ENCODE data around the gene CSH2. TPM values are rescaled to one million over a fixed set of nuclear protein-coding genes. Genes with fewer than 3 reads are reported as not detected.

Gene CSH2
- total RNA-seq: not detected in 2 replicates

DNA sequence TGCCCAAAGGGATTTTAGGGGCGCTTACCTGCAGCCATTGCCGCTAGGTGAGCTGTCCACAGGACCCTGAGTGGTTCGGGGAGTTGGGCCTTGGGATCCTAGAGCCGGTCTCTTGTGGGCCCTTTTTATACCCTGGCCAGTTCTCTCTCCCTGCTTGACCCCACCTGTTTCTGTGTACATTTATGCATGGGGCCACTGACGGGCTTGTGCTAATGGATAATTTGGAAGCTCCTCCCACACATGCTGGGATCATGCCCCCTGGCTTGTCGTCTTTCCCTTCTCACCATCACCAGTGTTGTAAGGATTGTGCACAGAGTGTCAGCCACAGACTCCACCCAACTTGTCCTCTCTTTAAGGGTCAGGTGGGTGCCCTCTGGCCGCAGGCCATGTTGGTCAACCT, at the start of gene CSH2:
CSH2 (minus strand) TSS at position 101 of the 400 bp plus-strand sequence; CDS start at position 38, 63 bp downstream.

DNA sequence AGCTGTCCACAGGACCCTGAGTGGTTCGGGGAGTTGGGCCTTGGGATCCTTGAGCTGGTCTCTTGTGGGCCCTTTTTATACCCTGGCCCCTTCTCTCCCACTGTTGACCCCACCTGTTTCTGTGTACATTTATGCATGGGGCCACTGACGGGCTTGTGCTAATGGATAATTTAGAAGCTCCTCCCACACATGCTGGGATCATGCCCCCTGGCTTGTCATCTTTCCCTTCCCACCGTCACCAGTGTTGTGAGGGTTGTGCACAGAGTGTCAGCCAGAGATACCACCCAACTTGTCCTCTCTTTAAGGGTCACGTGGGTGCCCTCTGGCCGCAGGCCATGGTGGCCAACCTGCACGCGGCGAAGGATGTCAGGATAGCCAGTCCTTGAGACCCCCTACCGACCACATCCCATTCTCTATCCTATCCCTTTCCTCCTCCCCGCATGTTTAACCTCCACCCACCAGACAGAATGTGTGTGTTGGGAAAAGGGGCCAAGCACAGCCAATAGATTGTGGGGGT, 45.4 kb upstream of the CSH2 start, which contains the start of gene GH1:
GH1 (minus strand) TSS at position 51 of the 517 bp plus-strand sequence. CDS start 63 bp downstream, outside the sequence.

DNA sequence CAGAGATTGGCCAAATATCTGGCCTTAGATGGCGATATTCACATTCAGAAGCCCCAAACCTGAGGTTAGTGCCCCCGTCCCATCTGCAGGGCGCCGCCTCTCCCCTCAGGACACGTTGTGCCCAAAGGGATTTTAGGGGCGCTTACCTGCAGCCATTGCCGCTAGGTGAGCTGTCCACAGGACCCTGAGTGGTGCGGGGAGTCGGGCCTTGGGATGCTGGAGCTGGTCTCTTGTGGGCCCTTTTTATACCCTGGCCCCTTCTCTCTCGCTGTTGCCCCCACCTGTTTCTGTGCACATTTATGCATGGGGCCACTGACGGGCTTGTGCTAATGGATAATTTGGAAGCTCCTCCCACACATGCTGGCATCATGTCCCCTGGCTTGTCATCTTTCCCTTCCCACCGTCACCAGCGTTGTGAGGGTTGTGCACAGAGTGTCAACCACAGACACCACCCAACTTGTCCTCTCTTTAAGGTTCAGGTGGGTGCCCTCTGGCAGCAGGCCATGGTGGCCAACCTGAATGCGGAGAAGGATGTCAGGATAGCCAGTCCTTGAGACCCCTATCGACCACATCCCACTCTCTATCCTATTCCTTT, 37.7 kb upstream of the CSH2 start, which contains the start of gene CSHL1:
CSHL1 (minus strand) TSS at position 218 of the 595 bp plus-strand sequence; CDS start at position 156, 62 bp downstream.

DNA sequence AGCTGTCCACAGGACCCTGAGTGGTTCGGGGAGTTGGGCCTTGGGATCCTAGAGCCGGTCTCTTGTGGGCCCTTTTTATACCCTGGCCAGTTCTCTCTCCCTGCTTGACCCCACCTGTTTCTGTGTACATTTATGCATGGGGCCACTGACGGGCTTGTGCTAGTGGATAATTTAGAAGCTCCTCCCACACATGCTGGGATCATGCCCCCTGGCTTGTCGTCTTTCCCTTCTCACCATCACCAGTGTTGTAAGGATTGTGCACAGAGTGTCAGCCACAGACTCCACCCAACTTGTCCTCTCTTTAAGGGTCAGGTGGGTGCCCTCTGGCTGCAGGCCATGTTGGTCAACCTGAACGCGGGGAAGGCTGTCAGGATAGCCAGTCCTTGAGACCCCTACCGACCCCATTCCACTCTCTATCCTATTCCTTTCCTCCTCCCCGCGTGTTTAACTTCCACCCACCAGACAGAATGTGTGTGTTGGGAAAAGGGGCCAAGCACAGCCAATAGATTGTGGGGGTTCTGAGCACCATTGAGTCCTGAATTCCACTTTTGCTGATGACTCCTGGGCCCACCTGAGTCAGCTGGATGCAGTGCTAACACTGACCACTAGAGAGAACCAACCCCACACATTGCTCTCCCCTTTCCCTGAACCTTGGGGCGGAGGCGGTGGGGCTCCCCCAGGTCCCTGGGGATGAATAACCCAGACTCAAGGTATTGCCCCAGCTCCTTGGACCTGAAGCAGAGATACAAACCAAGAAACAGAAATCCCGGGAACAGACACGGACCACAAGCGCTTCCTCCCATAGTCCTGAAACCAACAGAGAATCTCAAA, 23.3 kb upstream of the CSH2 start, which contains the start of gene CSH1:
CSH1 (minus strand) TSS at position 51 of the 831 bp plus-strand sequence. CDS start 63 bp downstream, outside the sequence.

DNA sequence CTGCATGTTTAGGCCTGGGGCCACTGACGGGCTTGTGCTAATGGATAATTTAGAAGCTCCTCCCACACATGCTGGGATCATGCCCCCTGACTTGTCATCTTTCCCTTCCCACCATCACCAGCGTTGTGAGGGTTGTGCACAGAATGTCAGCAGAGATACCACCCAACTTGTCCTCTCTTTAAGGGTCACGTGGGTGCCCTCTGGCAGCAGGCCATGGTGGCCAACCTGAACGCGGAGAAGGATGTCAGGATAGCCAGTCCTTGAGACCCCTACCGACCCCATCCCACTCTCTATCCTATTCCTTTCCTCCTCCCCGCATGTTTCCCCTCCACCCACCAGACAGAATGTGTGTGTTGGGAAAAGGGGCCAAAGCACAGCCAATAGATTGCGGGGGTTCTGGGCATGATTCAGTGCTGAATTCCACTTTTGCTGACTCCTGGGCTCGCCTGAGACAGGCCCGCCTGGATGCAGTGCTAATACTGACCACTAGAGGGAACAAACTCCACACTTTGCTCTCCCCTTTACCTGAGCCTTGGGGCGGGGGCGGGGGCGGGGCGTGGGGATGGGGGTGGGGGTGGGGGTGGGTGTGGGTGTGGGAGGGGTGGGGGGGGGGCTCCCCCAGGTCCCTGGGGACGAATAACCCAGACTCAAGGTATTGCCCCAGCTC, 8.6 kb upstream of the CSH2 start, which contains the start of gene GH2:
GH2 (minus strand) TSS at position 10 of the 667 bp plus-strand sequence. CDS start 143 bp downstream, outside the sequence.

DNA sequence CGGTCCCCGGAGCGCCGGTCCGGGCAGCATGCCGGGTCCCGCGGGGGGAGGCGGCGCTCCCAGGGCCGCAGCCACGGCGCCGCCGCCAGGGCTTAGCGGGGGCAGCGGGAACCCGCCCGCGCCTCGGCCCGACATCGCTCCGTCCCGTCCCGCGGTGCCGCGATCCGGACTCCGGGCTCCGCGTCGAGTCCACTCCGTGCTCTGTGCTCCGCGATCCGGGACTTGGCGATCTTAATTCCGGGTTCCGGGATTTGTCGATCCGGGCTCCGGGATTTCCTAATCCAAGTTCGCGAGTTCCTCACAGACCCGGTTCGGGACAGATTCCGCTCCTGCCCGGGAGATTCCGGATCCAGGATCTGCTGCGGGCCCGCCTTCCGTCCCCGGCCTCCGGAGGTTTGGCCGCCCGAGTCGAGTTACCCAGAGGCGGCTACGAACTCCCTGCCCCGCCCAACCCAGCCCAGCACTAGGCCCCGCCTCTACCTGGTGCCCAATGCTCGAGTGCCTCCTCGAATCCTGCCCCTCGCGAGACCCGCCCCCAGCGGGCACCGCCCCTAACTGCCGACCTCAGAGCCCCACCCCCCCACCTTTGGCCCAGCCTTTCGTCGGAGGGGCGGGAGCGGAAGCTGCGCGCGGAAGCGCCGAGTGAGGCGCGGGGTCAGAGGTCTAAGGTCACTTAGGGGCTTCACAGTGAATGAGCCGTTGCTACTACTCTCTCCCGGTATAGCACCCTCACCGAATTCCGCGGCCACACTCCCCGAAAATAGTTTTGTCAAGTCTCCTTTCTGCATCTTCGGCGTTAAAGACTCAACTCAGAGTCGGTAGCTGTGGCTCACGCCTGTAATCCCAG, 30.7 kb downstream of the CSH2 start, which contains the start of gene SMARCD2:
SMARCD2 (minus strand) TSS at position 146 of the 847 bp plus-strand sequence; CDS start at position 135, 11 bp downstream.

DNA sequence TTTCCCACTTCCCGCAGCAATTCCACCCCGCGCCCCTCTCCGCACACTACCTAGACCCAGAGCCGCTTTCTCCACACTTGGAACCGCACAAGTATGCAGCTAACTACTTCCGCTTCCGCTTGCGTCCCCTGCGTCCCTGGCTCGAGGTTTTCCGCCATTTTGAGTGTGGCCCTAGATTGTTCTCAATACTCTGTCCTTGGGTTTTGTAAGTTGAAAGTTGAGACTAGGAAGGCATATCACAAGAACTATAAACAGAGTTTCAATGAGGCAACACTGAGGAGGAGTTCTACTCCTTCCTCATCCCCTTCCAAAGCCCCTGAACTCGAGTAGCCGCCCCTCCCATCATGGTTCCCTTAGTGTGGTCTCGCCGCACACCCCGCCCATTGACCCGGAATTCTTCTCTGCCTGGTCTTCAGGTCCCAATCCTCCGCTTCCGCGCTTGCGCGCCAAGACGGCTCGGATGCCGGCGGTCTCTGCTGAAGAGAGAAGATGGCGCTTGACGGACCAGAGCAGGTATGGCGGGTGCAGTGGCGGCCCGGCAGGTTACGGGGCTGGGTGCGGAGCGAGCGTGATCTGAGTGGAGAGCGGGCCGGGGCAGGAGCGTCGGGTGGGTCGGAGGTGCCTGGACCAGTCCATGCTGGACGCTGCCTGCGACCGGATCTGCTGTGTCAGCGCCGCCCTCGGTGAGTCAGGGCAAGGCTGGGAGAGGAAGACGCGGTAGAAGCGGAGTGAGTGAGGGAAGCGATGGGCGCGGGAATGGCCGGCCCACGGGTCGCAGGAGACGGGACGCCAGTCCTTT, 46.3 kb downstream of the CSH2 start, which contains the start of the genes FTSJ3 and PSMC5:
FTSJ3 (minus strand) TSS at position 662 of the 799 bp plus-strand sequence. CDS start 761 bp downstream, outside the sequence.
PSMC5 (plus strand) TSS at position 430 of the 799 bp plus-strand sequence; CDS start at position 490, 60 bp downstream.

Other genes with a start within 250 kb of the CSH2 start
- 7.4 and 16.4 TPM in 2 replicates for gene LIMD2, start 173.6 kb downstream of the CSH2 start, total RNA-seq
- gene STRADA, start 131.9 kb downstream of the CSH2 start, total RNA-seq: 21.1 and 23.8 TPM in 2 replicates
- 87.6 and 102 TPM in 2 replicates for gene CCDC47, start 100.1 kb downstream of the CSH2 start, total RNA-seq
- gene DDX42, start 99.5 kb downstream of the CSH2 start, total RNA-seq: 68.6 and 103 TPM in 2 replicates
- gene PSMC5, start 46.2 kb downstream of the CSH2 start, total RNA-seq: 45.4 and 62.9 TPM in 2 replicates
- 57.6 and 65.3 TPM in 2 replicates for gene FTSJ3, start 46.0 kb downstream of the CSH2 start, total RNA-seq
- 61.5 and 65.2 TPM in 2 replicates for gene SMARCD2, start 31.0 kb downstream of the CSH2 start, total RNA-seq
- not detected in 2 replicates for gene GH2, start 8.3 kb upstream of the CSH2 start, total RNA-seq
- gene CSH1, start 22.9 kb upstream of the CSH2 start, total RNA-seq: not detected in 2 replicates
- not detected in 2 replicates for gene CSHL1, start 37.6 kb upstream of the CSH2 start, total RNA-seq
- not detected in 2 replicates for gene GH1, start 45.2 kb upstream of the CSH2 start, total RNA-seq
- not detected in 2 replicates for gene CD79B, start 58.7 kb upstream of the CSH2 start, total RNA-seq
- not detected in 2 replicates for gene SCN4A, start 99.2 kb upstream of the CSH2 start, total RNA-seq
- gene PRR29, start 124.7 kb upstream of the CSH2 start, total RNA-seq: 0.18 and 1.2 TPM in 2 replicates
- 2.1 and 4.2 TPM in 2 replicates for gene ICAM2, start 147.0 kb upstream of the CSH2 start, total RNA-seq